Gastroesophageal sphincter (tissue), 3 donors: ENCODE measurements around the gene CXCR5.

ENCODE experiments used
- EP300 ChIP-seq: sonication (generic); formaldehyde crosslinking; IDR thresholded peaks from one replicate; pipeline ENCODE4 v1.6.1; 2017; ENCODE audit warnings: antibody characterized with exemption, mild to moderate bottlenecking
- POLR2A ChIP-seq, 2 donors: fragments of 450-650 bp; IDR thresholded peaks; one replicate each; pipeline ENCODE4 v1.6.1; 2017; ENCODE audit warnings: antibody characterized with exemption in 2 of 2, mild to moderate bottlenecking in 2 of 2, moderate library complexity in 1 of 2
- TF ChIP-seq, protein P1 (sequence below), 4 experiments: fragments of 200-600 bp in 2 of 4; fragments of 450-650 bp in 2 of 4; sonication (generic) in 1 of 4; IDR thresholded peaks; one replicate each; pipeline ENCODE4 v1.5.1; 2017 to 2019; ENCODE audit warnings: antibody characterized with exemption in 4 of 4, mild to moderate bottlenecking in 2 of 4, moderate library complexity in 2 of 4

DNA sequence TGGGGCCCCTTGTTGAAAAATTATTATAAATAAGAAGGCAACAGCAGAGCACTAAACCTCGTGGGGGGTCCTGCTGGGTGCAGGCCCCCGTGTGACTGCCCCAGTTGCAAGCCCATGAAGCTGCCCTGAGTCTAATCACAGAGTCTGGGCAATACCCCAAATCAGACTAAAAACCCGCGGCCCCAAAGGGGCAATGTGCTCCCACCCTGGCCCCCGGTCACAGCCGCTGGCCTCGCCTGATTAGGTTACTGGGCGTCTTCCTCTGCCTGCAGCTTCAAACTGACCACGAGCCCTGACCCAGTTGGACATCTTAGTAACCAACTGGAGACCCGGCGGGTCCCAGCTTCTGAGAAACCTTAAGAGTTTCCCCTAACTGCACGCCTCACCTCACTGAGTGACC lies 1.6 kb downstream of the CXCR5 start:
- TF ChIP-seq, protein P1, sequence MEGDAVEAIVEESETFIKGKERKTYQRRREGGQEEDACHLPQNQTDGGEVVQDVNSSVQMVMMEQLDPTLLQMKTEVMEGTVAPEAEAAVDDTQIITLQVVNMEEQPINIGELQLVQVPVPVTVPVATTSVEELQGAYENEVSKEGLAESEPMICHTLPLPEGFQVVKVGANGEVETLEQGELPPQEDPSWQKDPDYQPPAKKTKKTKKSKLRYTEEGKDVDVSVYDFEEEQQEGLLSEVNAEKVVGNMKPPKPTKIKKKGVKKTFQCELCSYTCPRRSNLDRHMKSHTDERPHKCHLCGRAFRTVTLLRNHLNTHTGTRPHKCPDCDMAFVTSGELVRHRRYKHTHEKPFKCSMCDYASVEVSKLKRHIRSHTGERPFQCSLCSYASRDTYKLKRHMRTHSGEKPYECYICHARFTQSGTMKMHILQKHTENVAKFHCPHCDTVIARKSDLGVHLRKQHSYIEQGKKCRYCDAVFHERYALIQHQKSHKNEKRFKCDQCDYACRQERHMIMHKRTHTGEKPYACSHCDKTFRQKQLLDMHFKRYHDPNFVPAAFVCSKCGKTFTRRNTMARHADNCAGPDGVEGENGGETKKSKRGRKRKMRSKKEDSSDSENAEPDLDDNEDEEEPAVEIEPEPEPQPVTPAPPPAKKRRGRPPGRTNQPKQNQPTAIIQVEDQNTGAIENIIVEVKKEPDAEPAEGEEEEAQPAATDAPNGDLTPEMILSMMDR (IDR thresholded peaks at IDR 0.05), result no peak
- TF ChIP-seq POLR2A (IDR thresholded peaks at IDR 0.05) (no peak), EP300 (no peak)
